Left ventricle myocardium superior (tissue), 1 donor: ENCODE measurements around the gene SZRD1. TPM values are rescaled to one million over a fixed set of nuclear protein-coding genes. Genes with fewer than 3 reads are reported as not detected.
"Not testable (repeated sequence)": the region's sequence is repeated elsewhere in the genome, so short reads cannot be mapped to it uniquely, and the experiment has no call there.

Experiments used
- ATAC-seq: fragments of 200-7000 bp; cut with Tn5 transposase; one replicate; pipeline ENCODE4 v1.9.1; 2020; ENCODE audit warnings: mild to moderate bottlenecking, moderate library complexity
- DNase-seq: peaks from one replicate; pipeline ENCODE4 v3.0.0-alpha.2; 2020
- intact Hi-C: fragments of 100-400 bp; cut with micrococcal nuclease; formaldehyde crosslinking; loops from one replicate; pipeline ENCODE4 v1.11.0; 2022
- long read RNA-seq: library from polyadenylated mRNA; unstranded; transcript quantifications from one replicate; pipeline ENCODE4 v2.0.0, GENCODE V29; 2021
- total RNA-seq: library from RNA; stranded (reverse); fragmentation: NEBNext Ultra II Directional; extraction: Animal tissue kit (Norgen Biotek cat#: 25700); gene quantifications from one replicate; pipeline ENCODE4 v1.2.1, GENCODE V29; 2021
- donor health status: DM: no; HTN: yes; CAD: no; lungs with severe emphysema.

The SZRD1 gene
- total RNA-seq: 109 TPM
- long read RNA-seq, transcript SZRD1-202 (3 exons, 3,447 nt): minor isoform, 10 of 80 reads
- long read RNA-seq, transcript SZRD1-203 (4 exons, 892 nt): minor isoform, 5 of 80 reads
- long read RNA-seq, transcript SZRD1-201 (4 exons, 3,636 nt): minor isoform, 8 of 80 reads
- long read RNA-seq, transcript SZRD1-210 (3 exons, 3,401 nt): major isoform, 14 of 80 reads
- long read RNA-seq, partial matches to known transcripts: 16 of 80 reads
- long read RNA-seq, other reads (novel, unspliced or antisense): 27 of 80 reads

GRCh38 chr1:16366722-16367257 lies at the start of gene SZRD1:
Gene SZRD1, plus strand, starts transcription at chr1:16367242. Its CDS starts 16 bp downstream, at chr1:16367258.
- DNase-seq: peak; percentile 98
- intact Hi-C loops: loop anchor here (10.0 kb wide), 1 partner anchor 292 kb away; the partner anchor contains the start of gene FAM131C
- ATAC-seq: peak; percentile 89

GRCh38 chr1:16318555-16318954 lies 48.5 kb upstream of the SZRD1 start:
- peak; percentile 74 for ATAC-seq
- DNase-seq: no peak
- intact Hi-C loops: no loop called here

GRCh38 chr1:16321176-16321867 lies 45.7 kb upstream of the SZRD1 start:
- intact Hi-C loops: no loop called here
- DNase-seq (no peak), ATAC-seq (no peak)

- intact Hi-C loops: no loop called here
- peak; percentile 81 for ATAC-seq
- DNase-seq: no peak
Observed at GRCh38 chr1:16324456-16324890, 42.6 kb upstream of the SZRD1 start.

- no peak for DNase-seq
- ATAC-seq: no peak
- intact Hi-C loops: no loop called here
Observed at GRCh38 chr1:16326833-16327404, 40.1 kb upstream of the SZRD1 start.

GRCh38 chr1:16334655-16335340 lies 32.2 kb upstream of the SZRD1 start:
- DNase-seq (no peak), ATAC-seq (no peak)
- intact Hi-C loops: no loop called here

GRCh38 chr1:16338961-16339360 lies 28.1 kb upstream of the SZRD1 start:
- ATAC-seq (no peak), DNase-seq (no peak)
- intact Hi-C loops: no loop called here

- DNase-seq (no peak), ATAC-seq (peak; percentile 61)
- intact Hi-C loops: no loop called here
Observed at GRCh38 chr1:16340673-16341072, 26.4 kb upstream of the SZRD1 start.

- intact Hi-C loops: no loop called here
- no peak for DNase-seq
- ATAC-seq: no peak
Observed at GRCh38 chr1:16342331-16343062, 24.5 kb upstream of the SZRD1 start.

- DNase-seq, intact Hi-C loops, ATAC-seq: not testable (repeated sequence)
Observed at GRCh38 chr1:16343276-16343675, 23.8 kb upstream of the SZRD1 start.

GRCh38 chr1:16348414-16349182 lies 18.4 kb upstream of the SZRD1 start:
- intact Hi-C loops: no loop called here
- no peak for DNase-seq
- ATAC-seq: no peak

GRCh38 chr1:16349847-16350406 lies 17.1 kb upstream of the SZRD1 start:
- no peak for ATAC-seq
- intact Hi-C loops: no loop called here
- DNase-seq: no peak

- DNase-seq (no peak), ATAC-seq (peak; percentile 36)
- intact Hi-C loops: no loop called here
Observed at GRCh38 chr1:16351456-16351993, 15.5 kb upstream of the SZRD1 start.

- DNase-seq: peak; percentile 96
- peak; percentile 97 for ATAC-seq
- intact Hi-C loops: no loop called here
Observed at GRCh38 chr1:16351994-16352841, 14.8 kb upstream of the SZRD1 start, which contains the start of gene FBXO42. Gene FBXO42, minus strand, starts transcription at chr1:16352480. Its CDS starts 37,062 bp downstream, at chr1:16315418.

- DNase-seq (no peak), ATAC-seq (no peak)
- intact Hi-C loops: no loop called here
Observed at GRCh38 chr1:16352842-16353535, 14.1 kb upstream of the SZRD1 start.

GRCh38 chr1:16354619-16355018 lies 12.4 kb upstream of the SZRD1 start:
- no peak for DNase-seq
- intact Hi-C loops: no loop called here

More at GRCh38 chr1:16354619-16355018, 12.4 kb upstream of the SZRD1 start:
- ATAC-seq: no peak
